ENCODE results near the gene GSTCD.

GSTCD gene

DNA sequence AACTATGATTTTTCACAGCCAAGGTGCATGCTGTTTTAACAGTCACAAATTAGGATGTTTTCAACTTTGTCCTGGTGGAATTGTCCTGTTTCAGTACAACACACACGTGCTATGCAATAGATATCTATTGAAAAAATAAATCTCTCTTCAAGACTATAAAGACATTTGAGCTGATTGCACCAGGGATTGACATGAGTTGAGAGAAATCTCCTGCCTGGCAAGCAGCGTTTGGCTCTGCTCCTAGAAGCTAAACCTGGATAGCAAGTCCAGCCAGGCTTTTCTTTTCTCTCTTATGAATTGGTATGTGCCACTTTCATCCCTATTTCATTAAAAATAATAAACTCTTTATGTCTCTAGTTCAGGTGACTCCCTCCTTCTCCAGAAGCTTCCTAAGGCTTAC, 170.1 kb downstream of the GSTCD start:
- no peak for DNase-seq (ENCODE audit: low read depth in 2 of 2)

DNA sequence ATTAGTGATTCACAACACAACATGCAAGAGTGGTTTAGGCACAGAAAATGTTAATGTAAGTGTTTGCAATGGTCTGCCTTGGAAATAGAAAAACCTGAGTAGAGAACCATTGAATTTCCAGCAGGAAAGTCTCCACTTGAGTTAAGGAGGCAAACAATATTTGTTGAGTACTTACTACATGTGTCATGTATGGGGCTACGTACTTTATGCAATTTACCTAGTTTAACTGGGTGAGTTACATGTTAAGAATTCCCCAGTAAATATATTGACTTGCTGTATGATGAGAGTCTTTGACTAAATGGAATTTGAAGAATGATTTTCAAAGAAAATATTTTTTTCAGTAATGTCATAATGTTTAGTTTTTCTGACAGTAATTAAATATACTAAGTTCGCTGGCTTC, 178.9 kb downstream of the GSTCD start:
- no peak for DNase-seq (ENCODE audit: low read depth in 2 of 2)

DNA sequence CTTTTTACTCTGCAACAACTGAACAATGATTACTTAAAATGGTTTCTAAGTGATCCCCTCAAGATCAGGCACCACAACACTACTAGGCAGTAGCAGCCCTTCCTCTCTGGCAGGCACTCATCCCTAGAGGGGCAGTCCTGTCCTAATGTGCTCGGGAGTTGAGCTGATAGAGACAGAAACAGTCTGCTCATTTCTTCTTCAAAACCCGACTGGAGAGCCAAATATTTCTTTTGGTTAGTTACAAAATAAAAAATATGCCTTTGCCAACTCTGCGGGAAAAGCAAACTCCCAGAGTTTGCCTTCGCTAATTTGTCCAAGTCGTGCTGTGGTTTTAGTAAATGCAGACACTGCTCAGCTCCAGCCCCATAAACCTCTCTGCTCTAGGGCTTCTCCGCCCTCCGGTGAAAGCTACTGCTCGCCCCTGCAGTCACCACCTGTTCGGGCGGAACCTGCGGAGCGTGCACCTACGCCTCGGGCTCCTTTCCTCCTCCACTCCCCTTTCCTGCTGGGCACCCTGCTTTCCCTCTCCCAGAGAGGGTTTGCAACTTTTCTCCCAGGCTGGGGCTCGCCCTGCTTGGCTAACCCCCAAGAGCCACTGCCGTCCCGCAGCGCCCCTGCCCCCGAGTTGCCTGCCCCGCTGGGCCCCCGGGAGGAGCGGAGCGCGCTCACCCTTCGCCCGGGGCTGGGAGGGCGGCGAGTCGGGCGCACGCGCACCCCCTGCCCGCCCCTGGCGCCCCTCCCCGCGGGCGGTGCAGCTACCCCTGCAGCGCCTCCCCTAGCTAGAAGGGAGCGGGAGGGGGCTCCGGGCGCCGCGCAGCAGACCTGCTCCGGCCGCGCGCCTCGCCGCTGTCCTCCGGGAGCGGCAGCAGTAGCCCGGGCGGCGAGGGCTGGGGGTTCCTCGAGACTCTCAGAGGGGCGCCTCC, 186.3 kb downstream of the GSTCD start, which contains the start of gene NPNT:
NPNT (plus strand) TSS at position 812 of the 923 bp plus-strand sequence. CDS start 182 bp downstream, outside the sequence.
- no peak for DNase-seq (ENCODE audit: low read depth in 2 of 2)

DNA sequence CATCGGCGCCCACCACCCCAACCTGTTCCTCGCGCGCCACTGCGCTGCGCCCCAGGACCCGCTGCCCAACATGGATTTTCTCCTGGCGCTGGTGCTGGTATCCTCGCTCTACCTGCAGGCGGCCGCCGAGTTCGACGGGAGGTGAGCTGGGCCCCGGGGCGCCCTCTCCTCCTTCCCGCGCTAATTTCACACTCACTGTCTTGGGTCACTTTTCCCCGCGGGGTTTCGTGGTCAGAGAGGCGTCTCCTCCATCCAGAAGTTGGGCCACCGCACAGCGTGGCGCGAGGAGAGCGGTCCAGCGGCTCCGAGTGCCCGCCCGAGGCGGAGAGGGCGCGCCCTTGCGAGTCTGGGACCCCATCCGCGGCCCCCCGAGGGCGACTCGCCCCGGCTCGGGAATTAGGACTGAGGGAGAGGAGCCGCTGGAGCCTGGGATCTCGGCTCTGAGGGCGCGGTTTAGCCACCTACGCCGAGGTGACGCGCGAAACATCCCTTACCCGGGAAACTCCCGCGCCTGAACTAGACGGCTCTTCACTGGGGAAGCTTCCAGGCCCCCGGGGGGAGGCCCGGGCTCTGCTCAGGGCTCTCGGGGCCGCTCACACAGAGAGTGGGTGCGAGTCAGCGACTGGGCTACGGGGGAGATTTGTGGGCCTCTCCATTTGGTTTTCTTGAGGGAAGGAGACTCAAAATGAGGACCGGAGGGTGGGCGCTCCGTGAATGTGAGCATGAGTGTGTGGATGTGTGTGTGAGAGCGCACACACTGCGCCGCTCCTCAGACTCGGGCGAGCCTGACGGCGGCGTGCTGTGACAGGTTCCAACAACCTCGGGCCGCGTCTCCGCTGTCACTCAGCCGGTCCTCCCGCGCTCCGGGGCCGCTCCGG, 187.2 kb downstream of the GSTCD start:
- no peak for DNase-seq (ENCODE audit: low read depth in 2 of 2)

DNA sequence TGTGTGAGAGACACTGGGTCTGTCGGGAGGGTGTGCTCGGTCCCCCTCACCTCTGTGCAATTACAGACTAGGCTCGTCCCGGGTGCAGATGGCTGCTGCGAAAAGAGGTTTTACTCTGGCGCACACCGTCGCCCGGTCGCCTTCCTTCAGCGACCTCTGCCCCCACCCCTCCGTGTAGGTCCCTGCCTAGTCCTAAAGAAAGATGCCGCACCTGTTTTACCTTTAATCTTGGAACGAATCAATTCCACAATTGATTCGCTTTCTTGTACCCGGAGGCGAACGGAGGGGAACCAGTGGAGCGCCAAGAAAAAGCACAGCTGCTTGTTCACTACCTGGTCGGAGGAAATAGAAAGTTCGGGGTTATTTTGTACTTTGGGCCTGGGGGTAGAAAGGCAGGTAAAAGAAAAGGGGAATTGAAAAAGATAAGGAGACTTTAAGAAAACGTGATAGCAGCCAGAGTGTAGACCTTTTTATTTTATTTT, 187.9 kb downstream of the GSTCD start:
- DNase-seq (ENCODE audit: low read depth in 2 of 2), result no peak
